HEK293 (cell line): ENCODE results near the gene ARHGAP23.

Source experiments
- CTCF ChIP-seq: fragments of 450-650 bp; formaldehyde crosslinking; IDR thresholded peaks from 2 replicates; pipeline ENCODE4 v1.5.1; 2016; ENCODE audit warnings: missing biosample characterization, missing genetic modification characterization
- ZBTB8A ChIP-seq: fragments of 450-650 bp; formaldehyde crosslinking; IDR thresholded peaks from 2 replicates; pipeline ENCODE4 v1.5.1; 2016; ENCODE audit warnings: missing biosample characterization, missing genetic modification characterization
- ZNF114 ChIP-seq: fragments of 450-650 bp; formaldehyde crosslinking; IDR thresholded peaks from 2 replicates; pipeline ENCODE4 v1.5.0; 2017; ENCODE audit warnings: missing biosample characterization, missing genetic modification characterization
- ZNF274 ChIP-seq, 2 experiments: fragments of 200-500 bp in 1 of 2; fragments of 450-650 bp in 1 of 2; sonication (Bioruptor generic) in 1 of 2; formaldehyde crosslinking in 1 of 2; IDR thresholded peaks; 2 replicates each; pipeline versions ENCODE4 v1.5.1 to v1.6.1; 2014 to 2016; ENCODE audit warnings: borderline replicate concordance in 1 of 2, inconsistent platforms in 1 of 2, low read length in 1 of 2, missing biosample characterization in 1 of 2, missing genetic modification characterization in 1 of 2
- ZNF670 ChIP-seq: fragments of 450-650 bp; formaldehyde crosslinking; IDR thresholded peaks from 2 replicates; pipeline ENCODE4 v1.5.1; 2016; ENCODE audit warnings: missing biosample characterization, missing genetic modification characterization, low read depth

DNA sequence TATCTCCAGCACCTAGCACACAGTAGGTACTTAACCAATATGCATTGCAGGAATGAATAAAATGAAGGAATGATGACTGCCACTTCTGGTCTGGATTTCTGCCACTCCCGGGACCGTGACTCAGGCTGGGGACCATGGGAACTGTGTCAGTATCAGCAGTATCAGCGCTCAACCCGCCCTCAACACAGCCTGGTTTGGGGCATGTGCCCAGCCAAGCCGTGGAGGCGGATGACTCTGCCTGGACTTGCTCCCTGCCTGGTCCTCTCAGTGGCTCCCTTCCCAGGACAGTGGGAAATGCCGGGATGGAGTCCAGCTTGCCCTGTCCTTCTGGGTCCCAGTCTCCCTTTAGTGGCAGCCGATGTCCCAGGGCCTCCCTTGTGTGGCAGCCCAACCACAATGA, 122.4 kb downstream of the ARHGAP23 start:
- TF ChIP-seq ZNF274 (IDR thresholded peaks at IDR 0.05; ENCODE audit: low read length) (no peak), ZNF274 (tag by site-specific recombination; IDR thresholded peaks at IDR 0.05; ENCODE audit: borderline replicate concordance) (no peak), ZNF670 (tag by site-specific recombination) (no peak), ZNF114 (tag by site-specific recombination) (no peak), CTCF (tag by site-specific recombination) (no peak), ZBTB8A (no peak)
